ENCODE results near the gene ARSA. TPM values are rescaled to one million over a fixed set of nuclear protein-coding genes. Genes with fewer than 3 reads are reported as not detected.
"Not testable (repeated sequence)": the region's sequence is repeated elsewhere in the genome, so short reads cannot be mapped to it uniquely, and the experiment has no call there.

Gene ARSA
- total and polyA plus RNA-seq, 9 donors, result 8.4 to 21.9 (median 14.2) TPM

DNA sequence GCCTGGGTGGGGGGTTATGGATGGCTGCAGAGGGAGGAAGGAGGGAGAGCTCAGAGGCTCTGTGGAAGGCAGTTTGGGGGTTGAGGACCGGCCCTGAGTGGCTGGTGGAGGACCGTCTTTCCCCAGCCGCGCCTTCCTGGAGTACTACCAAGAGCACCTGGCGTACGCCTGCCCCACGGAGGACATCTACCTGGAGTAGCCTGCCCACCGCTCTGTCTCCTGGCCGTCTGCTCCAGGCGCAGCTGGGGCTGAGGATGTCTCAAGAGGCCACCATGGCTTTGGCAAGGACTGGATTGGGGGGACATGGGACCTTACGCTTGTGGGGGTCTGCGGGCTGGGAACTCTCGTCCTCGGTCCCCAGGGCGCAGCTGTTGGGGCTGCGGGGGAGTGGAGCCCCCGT, 17.4 kb downstream of the ARSA start:
- H3K27ac ChIP-seq (ENCODE audit: low read length), result no peak overlapping the region
- H3K4me1 ChIP-seq (ENCODE audit: control insufficient read depth, insufficient read depth, low read length), result no peaks in the 10 kb centered on the region
- WGBS (ENCODE audit: insufficient coverage), result 84% methylated on average over 13 of the region's 17 CpGs
- no peaks in the 10 kb centered on the region for H3K9me3 ChIP-seq (replicated peaks; ENCODE audit: control insufficient read depth, low read depth, low read length)
- DNase-seq, result no peak
- peaks cover 49% of the 10 kb centered on the region for H3K27me3 ChIP-seq (ENCODE audit: control insufficient read depth, insufficient read depth, low read length)
- no peak overlapping the region for H3K4me3 ChIP-seq (ENCODE audit: low read length)
- no peaks in the 10 kb centered on the region for H3K36me3 ChIP-seq (ENCODE audit: control insufficient read depth, insufficient read depth, low read length)

DNA sequence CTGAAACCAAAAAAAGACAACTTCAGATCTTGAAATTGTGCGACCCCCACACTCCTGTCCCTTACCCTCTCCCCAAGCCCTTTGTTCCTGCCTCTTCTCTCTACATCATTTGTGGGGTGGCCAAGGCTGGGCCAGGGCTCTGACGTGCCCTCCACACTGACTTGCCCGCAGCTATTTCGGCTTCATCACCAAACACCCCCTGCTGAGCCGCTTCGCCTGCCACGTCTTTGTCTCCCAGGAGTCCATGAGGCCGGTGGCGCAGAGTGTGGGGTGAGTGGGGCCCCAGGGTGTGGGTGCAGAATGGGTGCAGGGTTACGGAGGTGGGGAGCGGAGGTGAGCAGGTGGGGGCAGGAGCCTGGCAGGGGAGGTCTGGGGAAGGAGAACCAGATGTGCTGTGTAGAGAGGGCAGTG, 17.9 kb downstream of the ARSA start:
- H3K9me3 ChIP-seq (replicated peaks; ENCODE audit: control insufficient read depth, low read depth, low read length), result no peaks in the 10 kb centered on the region
- 82% methylated on average over 6 of the region's 11 CpGs for WGBS (ENCODE audit: insufficient coverage)
- H3K4me3 ChIP-seq (ENCODE audit: low read length), result no peak overlapping the region
- H3K36me3 ChIP-seq (ENCODE audit: control insufficient read depth, insufficient read depth, low read length), result no peaks in the 10 kb centered on the region
- no peak for DNase-seq
- peaks cover 55% of the 10 kb centered on the region for H3K27me3 ChIP-seq (ENCODE audit: control insufficient read depth, insufficient read depth, low read length)
- H3K4me1 ChIP-seq (ENCODE audit: control insufficient read depth, insufficient read depth, low read length), result no peaks in the 10 kb centered on the region
- H3K27ac ChIP-seq (ENCODE audit: low read length), result no peak overlapping the region

DNA sequence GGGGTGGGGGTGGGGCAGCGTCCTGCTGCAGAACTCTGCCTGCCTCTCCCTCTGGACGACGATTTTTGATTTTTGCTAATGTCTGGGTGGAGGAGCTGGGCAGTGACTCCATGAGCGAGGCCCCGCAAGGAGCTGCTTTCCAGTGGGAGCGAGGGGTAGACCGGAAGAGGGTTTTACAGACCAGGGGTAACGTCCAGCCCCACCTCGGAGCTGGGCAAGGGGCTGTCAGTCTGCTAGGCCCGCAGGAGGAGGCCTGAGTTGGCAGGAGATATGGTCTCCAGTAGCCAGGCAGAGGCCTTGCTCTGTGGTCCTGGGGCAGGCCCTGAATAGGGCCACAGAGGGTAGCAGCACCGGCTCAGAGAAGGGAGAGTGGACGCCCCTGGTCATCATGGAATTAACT, 18.4 kb downstream of the ARSA start:
- Histone ChIP-seq H3K4me3 (ENCODE audit: low read length) (no peak overlapping the region), H3K4me1 (ENCODE audit: control insufficient read depth, insufficient read depth, low read length) (no peaks in the 10 kb centered on the region), H3K36me3 (ENCODE audit: control insufficient read depth, insufficient read depth, low read length) (no peaks in the 10 kb centered on the region), H3K27ac (ENCODE audit: low read length) (no peak overlapping the region), H3K27me3 (ENCODE audit: control insufficient read depth, insufficient read depth, low read length) (peaks cover 59% of the 10 kb centered on the region), H3K9me3 (replicated peaks; ENCODE audit: control insufficient read depth, low read depth, low read length) (no peaks in the 10 kb centered on the region)
- WGBS (ENCODE audit: insufficient coverage), result 65% methylated on average over 11 of the region's 12 CpGs
- DNase-seq, result no peak

DNA sequence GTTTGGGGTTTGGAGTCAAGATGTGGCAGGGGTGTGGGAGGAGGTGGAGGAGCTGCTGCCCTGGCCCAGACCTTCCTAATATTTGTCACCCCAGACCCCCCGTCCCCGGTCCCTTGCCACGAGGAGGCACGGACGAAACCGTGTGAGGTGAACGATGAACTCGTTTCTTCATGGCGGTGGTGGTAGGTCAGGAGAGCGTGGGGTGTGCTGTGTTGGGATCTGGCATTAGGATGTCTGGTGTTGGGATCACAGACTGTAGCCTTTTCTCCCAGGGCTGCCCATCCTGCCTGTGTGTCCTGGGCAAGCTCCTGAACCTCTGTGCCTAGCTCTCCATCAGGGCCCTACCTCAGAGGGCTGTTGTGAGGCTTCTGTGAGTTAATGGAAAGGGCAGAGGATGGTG, 19.0 kb downstream of the ARSA start:
- H3K9me3 ChIP-seq (replicated peaks; ENCODE audit: control insufficient read depth, low read depth, low read length), result no peaks in the 10 kb centered on the region
- DNase-seq, result no peak
- no peaks in the 10 kb centered on the region for H3K4me1 ChIP-seq (ENCODE audit: control insufficient read depth, insufficient read depth, low read length)
- H3K27me3 ChIP-seq (ENCODE audit: control insufficient read depth, insufficient read depth, low read length), result peaks cover 63% of the 10 kb centered on the region
- no peak overlapping the region for H3K27ac ChIP-seq (ENCODE audit: low read length)
- H3K36me3 ChIP-seq (ENCODE audit: control insufficient read depth, insufficient read depth, low read length), result no peaks in the 10 kb centered on the region
- WGBS (ENCODE audit: insufficient coverage), result 91% methylated on average over 9 of the region's 10 CpGs
- no peak overlapping the region for H3K4me3 ChIP-seq (ENCODE audit: low read length)

DNA sequence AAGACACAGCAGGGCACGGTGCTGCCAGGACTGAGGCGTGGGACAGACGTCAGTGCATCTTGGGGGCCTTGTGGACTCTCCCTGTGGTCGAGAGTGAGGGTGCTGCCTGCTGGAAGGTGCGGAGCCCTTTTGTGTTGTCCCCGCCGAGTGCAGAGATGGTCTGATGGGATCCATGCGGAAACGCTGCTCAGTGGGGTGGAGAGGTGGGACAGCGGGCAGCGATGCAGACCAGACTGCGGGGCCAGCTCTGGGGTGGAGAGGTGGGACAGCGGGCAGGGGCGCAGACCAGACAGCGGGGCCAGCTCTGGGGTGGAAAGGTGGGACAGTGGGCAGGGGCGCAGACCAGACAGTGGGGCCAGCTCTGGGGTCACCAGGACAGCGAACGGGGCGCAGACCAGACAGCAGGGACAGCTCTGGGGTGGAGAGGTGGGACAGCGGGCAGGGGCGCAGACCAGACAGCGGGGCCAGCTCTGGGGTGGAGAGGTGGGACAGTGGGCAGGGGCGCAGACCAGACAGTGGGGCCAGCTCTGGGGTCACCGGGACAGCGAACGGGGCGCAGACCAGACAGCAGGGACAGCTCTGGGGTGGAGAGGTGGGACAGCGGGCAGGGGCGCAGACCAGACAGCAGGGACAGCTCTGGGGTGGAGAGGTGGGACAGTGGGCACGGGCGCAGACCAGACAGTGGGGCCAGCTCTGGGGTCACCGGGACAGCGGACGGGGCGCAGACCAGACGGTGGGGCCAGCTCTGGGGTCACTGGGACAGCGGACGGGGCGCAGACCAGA, 19.7 kb downstream of the ARSA start:
- H3K27ac ChIP-seq (ENCODE audit: low read length); H3K4me1 ChIP-seq (ENCODE audit: control insufficient read depth, insufficient read depth, low read length); H3K4me3 ChIP-seq (ENCODE audit: low read length); H3K36me3 ChIP-seq (ENCODE audit: control insufficient read depth, insufficient read depth, low read length); H3K9me3 ChIP-seq (replicated peaks; ENCODE audit: control insufficient read depth, low read depth, low read length); DNase-seq: not testable (repeated sequence)
- 81% methylated on average over 39 of the region's 39 CpGs for WGBS (ENCODE audit: insufficient coverage)
- H3K27me3 ChIP-seq (ENCODE audit: control insufficient read depth, insufficient read depth, low read length), result peaks cover 66% of the 10 kb centered on the region

DNA sequence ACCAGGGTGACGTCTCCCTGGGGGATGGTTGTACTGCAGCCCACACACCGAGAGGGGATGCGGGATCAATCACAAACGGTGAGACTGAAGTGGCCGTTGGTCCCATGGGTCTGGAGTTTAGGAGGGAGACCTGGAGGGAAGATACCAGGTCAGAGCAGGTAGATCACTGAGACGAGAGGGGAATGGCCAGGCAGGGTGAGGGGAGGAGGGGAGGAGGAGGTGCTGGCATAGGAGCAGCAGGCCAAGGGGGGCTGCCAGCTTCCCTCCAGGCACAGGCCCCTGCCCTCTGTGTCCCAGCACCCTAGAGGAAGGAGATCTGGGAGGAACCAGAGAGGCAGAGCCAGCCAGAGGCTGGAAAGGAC, 20.3 kb downstream of the ARSA start:
- 53% methylated on average over 6 of the region's 6 CpGs for WGBS (ENCODE audit: insufficient coverage)
- no peaks in the 10 kb centered on the region for H3K4me1 ChIP-seq (ENCODE audit: control insufficient read depth, insufficient read depth, low read length)
- no peak for DNase-seq
- H3K27me3 ChIP-seq (ENCODE audit: control insufficient read depth, insufficient read depth, low read length), result peaks cover 70% of the 10 kb centered on the region
- H3K36me3 ChIP-seq (ENCODE audit: control insufficient read depth, insufficient read depth, low read length), result no peaks in the 10 kb centered on the region
- no peak overlapping the region for H3K27ac ChIP-seq (ENCODE audit: low read length)
- H3K4me3 ChIP-seq (ENCODE audit: low read length), result no peak overlapping the region
- no peaks in the 10 kb centered on the region for H3K9me3 ChIP-seq (replicated peaks; ENCODE audit: control insufficient read depth, low read depth, low read length)

DNA sequence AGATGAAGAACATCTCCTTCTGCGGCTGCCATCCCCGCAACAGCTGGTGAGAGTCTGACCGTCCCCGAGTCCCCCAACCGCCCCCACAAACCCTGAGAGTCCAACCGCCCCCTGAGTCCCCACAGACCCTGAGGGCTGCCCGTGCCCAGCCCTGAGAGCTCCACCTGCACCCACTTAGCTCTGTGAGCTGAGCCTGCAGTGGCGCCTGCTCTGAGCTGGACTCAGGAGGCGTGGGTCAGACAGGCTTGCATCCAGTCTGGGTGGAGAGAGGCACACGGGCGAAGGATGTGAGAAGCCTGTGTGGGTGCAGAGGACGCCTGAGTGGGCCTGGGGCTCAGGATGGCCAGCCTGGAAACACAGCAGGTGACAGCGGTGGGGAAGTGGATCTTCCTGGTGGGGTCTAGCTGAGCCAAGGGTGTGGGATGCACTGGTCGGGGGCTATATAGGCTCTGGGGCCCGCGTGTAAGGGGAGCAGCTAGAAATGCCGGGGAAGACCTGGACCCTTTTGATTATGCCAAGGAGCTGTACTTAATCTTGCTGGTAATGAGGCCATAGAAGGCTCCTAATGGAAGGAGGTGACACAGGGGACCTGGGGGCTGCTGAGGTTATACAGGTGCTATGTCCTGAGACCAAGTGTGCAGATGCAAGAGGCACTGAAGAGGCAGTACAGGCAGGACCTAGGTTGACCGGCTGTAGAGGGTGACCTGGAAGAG, 20.9 kb downstream of the ARSA start:
- whole genome bisulfite sequencing (ENCODE audit: insufficient coverage), result 69% methylated on average over 15 of the region's 18 CpGs
- no peak for DNase-seq
- Histone ChIP-seq H3K4me1 (ENCODE audit: control insufficient read depth, insufficient read depth, low read length) (no peaks in the 10 kb centered on the region), H3K27ac (ENCODE audit: low read length) (no peak overlapping the region), H3K27me3 (ENCODE audit: control insufficient read depth, insufficient read depth, low read length) (peaks cover 70% of the 10 kb centered on the region), H3K36me3 (ENCODE audit: control insufficient read depth, insufficient read depth, low read length) (no peaks in the 10 kb centered on the region), H3K9me3 (replicated peaks; ENCODE audit: control insufficient read depth, low read depth, low read length) (no peaks in the 10 kb centered on the region), H3K4me3 (ENCODE audit: low read length) (no peak overlapping the region)

DNA sequence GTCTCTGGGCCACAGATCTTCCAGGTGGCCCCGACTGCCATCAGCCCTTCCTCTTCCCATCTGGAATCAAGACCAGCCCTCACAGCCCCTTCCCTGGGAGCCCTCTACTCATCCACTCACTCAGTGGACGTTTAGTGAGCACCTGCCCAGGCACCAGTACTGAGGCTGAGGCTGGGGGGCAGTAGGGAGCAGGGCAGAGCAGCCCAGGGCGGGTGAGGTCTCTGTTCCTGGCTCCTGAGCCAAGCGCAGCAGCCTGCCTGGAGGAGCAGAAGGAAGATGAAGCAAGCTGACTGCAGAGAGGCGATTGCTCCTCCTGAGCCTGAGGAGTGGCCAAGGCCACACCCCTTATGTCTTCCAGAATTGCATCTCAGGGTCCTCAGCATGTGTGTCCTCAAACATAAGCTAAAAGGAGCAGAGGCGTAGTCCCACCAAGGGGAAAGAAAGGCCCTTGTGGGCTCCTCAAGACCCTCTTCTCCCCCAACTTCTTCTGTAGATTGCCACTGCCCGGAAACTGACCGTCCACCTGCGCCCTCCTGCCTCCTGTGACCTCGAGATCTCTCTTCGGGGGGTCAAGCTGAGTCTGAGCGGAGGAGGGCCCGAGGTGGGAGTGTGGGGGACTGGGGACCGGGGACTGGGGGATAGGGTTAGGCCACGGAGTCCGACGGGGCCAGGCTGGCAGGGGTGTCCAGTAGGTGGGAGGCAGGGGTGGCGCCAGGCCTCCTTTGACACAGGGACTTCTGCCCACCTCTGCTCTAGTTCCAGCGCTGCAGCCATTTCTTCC, 21.6 kb downstream of the ARSA start:
- Histone ChIP-seq H3K27ac (ENCODE audit: low read length) (no peak overlapping the region), H3K4me1 (ENCODE audit: control insufficient read depth, insufficient read depth, low read length) (no peaks in the 10 kb centered on the region), H3K27me3 (ENCODE audit: control insufficient read depth, insufficient read depth, low read length) (peaks cover 77% of the 10 kb centered on the region), H3K36me3 (ENCODE audit: control insufficient read depth, insufficient read depth, low read length) (no peaks in the 10 kb centered on the region), H3K9me3 (replicated peaks; ENCODE audit: control insufficient read depth, low read depth, low read length) (no peaks in the 10 kb centered on the region), H3K4me3 (ENCODE audit: low read length) (no peak overlapping the region)
- 75% methylated on average over 14 of the region's 19 CpGs for WGBS (ENCODE audit: insufficient coverage)
- DNase-seq, result no peak

DNA sequence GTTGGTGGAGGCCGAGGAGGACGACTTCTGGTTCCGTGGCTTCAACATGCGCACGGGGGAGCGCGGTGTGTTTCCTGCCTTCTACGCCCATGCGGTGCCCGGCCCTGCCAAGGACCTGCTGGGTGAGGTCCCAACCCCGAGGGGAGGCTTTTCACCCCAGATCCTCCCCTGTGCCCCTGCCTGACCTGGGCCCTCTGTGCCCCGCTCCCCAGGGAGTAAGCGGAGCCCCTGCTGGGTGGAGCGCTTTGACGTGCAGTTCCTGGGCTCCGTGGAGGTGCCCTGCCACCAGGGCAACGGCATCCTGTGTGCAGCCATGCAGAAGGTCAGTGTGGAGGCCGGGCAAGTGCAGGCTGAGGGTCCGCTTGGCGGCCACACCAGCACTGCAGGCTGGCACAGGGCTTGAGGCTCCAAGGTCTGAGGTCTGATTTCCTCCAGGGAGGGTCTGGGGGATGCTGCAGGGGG, 22.3 kb downstream of the ARSA start:
- Histone ChIP-seq H3K27ac (ENCODE audit: low read length) (no peak overlapping the region), H3K36me3 (ENCODE audit: control insufficient read depth, insufficient read depth, low read length) (no peaks in the 10 kb centered on the region), H3K9me3 (replicated peaks; ENCODE audit: control insufficient read depth, low read depth, low read length) (no peaks in the 10 kb centered on the region), H3K4me1 (ENCODE audit: control insufficient read depth, insufficient read depth, low read length) (no peaks in the 10 kb centered on the region), H3K27me3 (ENCODE audit: control insufficient read depth, insufficient read depth, low read length) (peaks cover 79% of the 10 kb centered on the region), H3K4me3 (ENCODE audit: low read length) (no peak overlapping the region)
- no peak for DNase-seq
- 81% methylated on average over 18 of the region's 20 CpGs for WGBS (ENCODE audit: insufficient coverage)

DNA sequence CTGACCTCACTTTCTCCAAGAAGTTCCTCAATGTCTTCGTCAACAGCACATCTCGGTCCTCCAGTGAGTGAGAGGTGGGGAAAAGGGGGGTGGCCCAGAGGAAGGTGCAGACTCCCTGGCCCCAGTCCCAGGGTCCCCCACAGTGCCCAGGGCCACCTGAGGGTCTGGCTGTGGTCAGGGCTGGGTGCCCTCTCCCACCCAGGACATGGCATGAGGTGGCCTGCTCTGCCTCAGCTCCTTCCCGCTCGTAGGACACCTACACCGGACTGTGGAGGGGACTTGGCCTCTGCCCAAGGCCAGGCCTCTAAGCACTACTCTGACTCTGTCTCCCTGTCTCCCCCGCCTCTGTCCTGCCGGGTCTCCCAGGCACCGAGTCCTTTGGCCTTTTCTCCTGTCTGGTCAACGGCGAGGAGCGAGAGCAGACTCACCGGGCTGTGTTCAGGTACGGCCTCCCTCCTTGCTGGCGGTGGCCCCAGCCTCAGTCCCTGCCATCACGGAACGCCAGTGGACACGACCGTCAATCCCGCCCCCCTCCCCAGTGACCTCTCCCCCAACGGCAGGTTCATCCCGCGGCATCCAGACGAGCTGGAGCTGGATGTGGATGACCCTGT, 22.8 kb downstream of the ARSA start:
- Histone ChIP-seq H3K4me1 (ENCODE audit: control insufficient read depth, insufficient read depth, low read length) (no peaks in the 10 kb centered on the region), H3K4me3 (ENCODE audit: low read length) (no peak overlapping the region), H3K27ac (ENCODE audit: low read length) (no peak overlapping the region), H3K27me3 (ENCODE audit: control insufficient read depth, insufficient read depth, low read length) (peaks cover 73% of the 10 kb centered on the region), H3K36me3 (ENCODE audit: control insufficient read depth, insufficient read depth, low read length) (no peaks in the 10 kb centered on the region), H3K9me3 (replicated peaks; ENCODE audit: control insufficient read depth, low read depth, low read length) (no peaks in the 10 kb centered on the region)
- WGBS (ENCODE audit: insufficient coverage), result 75% methylated on average over 12 of the region's 23 CpGs
- DNase-seq, result no peak
